HG02943 (cell line): Measurements from ENCODE around the gene TMEM87A.

Source experiments
- ATAC-seq: cut with Tn5 transposase; IDR thresholded peaks from one replicate; pipeline ENCODE4 v1.9.1; 2021; ENCODE audit warnings: mild to moderate bottlenecking, low read depth, moderate library complexity; ENCODE audit not compliant: unreplicated experiment

TMEM87A gene

GRCh38 chr15:42171122-42171521 is 102.1 kb downstream of the TMEM87A start:
- ATAC-seq = no peak

- no peak for ATAC-seq
These were observed 106.8 kb downstream of the TMEM87A start for GRCh38 chr15:42166225-42166940.

- no peak for ATAC-seq
These were observed 108.1 kb downstream of the TMEM87A start for GRCh38 chr15:42165106-42165505.

GRCh38 chr15:42163947-42164550 is 109.2 kb downstream of the TMEM87A start:
- no peak for ATAC-seq

GRCh38 chr15:42163291-42163690 is 109.9 kb downstream of the TMEM87A start:
- ATAC-seq = no peak
